Measurements from ENCODE around the gene NTHL1. TPM values are rescaled to one million over a fixed set of nuclear protein-coding genes. Genes with fewer than 3 reads are reported as not detected.

Gene NTHL1
- total and polyA plus RNA-seq, 2 experiments from 2014 or later, result 84.6 to 87.9 TPM

GRCh38 chr16:2023092-2024031 is 24.3 kb downstream of the NTHL1 start:
- H3K79me2 ChIP-seq (replicated peaks; ENCODE audit: insufficient read depth), result no peaks in the 10 kb centered on the region
- peaks cover 74% of the 10 kb centered on the region for H3K27me3 ChIP-seq (ENCODE audit: insufficient read depth)
- H3K36me3 ChIP-seq (ENCODE audit: insufficient read depth), result no peaks in the 10 kb centered on the region
- TF ChIP-seq ZNF331 (CRISPR knock-in tag; IDR thresholded peaks at IDR 0.05; ENCODE audit: low read depth) (no peak), POLR2AphosphoS5 (IDR thresholded peaks at IDR 0.05; ENCODE audit: low read depth) (peak; percentile 63), EZH2 (IDR thresholded peaks at IDR 0.05; ENCODE audit: low read depth, unreplicated experiment) (no peak), ZNF114 (CRISPR knock-in tag; IDR thresholded peaks at IDR 0.05) (no peak), CREB1 (CRISPR knock-in tag; IDR thresholded peaks at IDR 0.05; ENCODE audit: low read depth) (peak; percentile 59), ZNF462 (CRISPR knock-in tag; IDR thresholded peaks at IDR 0.05) (no peak), EZH2phosphoT487 (IDR thresholded peaks at IDR 0.05; ENCODE audit: unreplicated experiment) (no peak), CTCF (conservative IDR thresholded peaks at IDR 0.05; ENCODE audit: low read depth in 2 of 2) (peak; percentile 81 to 98)
- TF ChIP-seq, protein P1, sequence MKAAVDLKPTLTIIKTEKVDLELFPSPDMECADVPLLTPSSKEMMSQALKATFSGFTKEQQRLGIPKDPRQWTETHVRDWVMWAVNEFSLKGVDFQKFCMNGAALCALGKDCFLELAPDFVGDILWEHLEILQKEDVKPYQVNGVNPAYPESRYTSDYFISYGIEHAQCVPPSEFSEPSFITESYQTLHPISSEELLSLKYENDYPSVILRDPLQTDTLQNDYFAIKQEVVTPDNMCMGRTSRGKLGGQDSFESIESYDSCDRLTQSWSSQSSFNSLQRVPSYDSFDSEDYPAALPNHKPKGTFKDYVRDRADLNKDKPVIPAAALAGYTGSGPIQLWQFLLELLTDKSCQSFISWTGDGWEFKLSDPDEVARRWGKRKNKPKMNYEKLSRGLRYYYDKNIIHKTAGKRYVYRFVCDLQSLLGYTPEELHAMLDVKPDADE (IDR thresholded peaks at IDR 0.05), result 0 out of 2 replicates have a peak, but pooled peaks have one; percentile 8
- H3K4me2 ChIP-seq, result peak overlapping the region; percentile 89
- H3K9me2 ChIP-seq (ENCODE audit: insufficient read depth), result no peaks in the 10 kb centered on the region
- ATAC-seq (peak; percentile 51), DNase-seq (ENCODE audit: low spot score) (peak; percentile 89)
- peaks cover 14% of the 10 kb centered on the region for H3K4me1 Mint-ChIP-seq
- no peaks in the 10 kb centered on the region for H3K9me3 Mint-ChIP-seq
- no peak overlapping the region for H3K27ac Mint-ChIP-seq
- no peak overlapping the region for H3K27ac ChIP-seq (ENCODE audit: low read depth)
- H3F3A ChIP-seq (replicated peaks; ENCODE audit: low read depth), result peaks cover 8% of the 10 kb centered on the region
- peaks cover 49% of the 10 kb centered on the region for H3K27me3 Mint-ChIP-seq (ENCODE audit: insufficient read depth, low read depth, poor library complexity)
- H3K4me3 Mint-ChIP-seq, result peak overlapping the region; percentile 73
- H2AFZ ChIP-seq, result peak overlapping the region; percentile 97
- H4K20me1 ChIP-seq (replicated peaks; ENCODE audit: insufficient read depth), result no peaks in the 10 kb centered on the region
- H3K4me1 ChIP-seq (ENCODE audit: insufficient read depth), result no peaks in the 10 kb centered on the region; the same call in 1 of the 2 replicates
- peaks cover 3% of the 10 kb centered on the region; the same call in 1 of the 3 replicates for H3K36me3 Mint-ChIP-seq (ENCODE audit: low read depth)
- H3K4me3 ChIP-seq, result peak overlapping the region; percentile 68

Data from GM23338 (cell line).